Dendritic cell treated with granulocyte-macrophage colony-stimulating factor and Interleukin-4, amounts not matched to agents 40 ng/mL and 50 ng/mL, for 4 days (primary cell): ENCODE measurements around the gene EDIL3.
"Not testable (repeated sequence)": the region's sequence is repeated elsewhere in the genome, so short reads cannot be mapped to it uniquely, and the experiment has no call there.

Experiments used
- H3K27ac Mint-ChIP-seq: one replicate; pipeline ENCODE4 v1.8.0; 2022; ENCODE audit warnings: mild to moderate bottlenecking, mixed read lengths
- H3K27me3 Mint-ChIP-seq: one replicate; pipeline ENCODE4 v1.8.0; 2022; ENCODE audit warnings: mild to moderate bottlenecking, mixed read lengths
- H3K36me3 Mint-ChIP-seq: one replicate; pipeline ENCODE4 v1.8.0; 2022; ENCODE audit warnings: low read depth, mixed read lengths
- H3K4me1 Mint-ChIP-seq: one replicate; pipeline ENCODE4 v1.8.0; 2022; ENCODE audit warnings: low read depth, mixed read lengths
- H3K4me3 Mint-ChIP-seq: one replicate; pipeline ENCODE4 v1.8.0; 2022; ENCODE audit warnings: mild to moderate bottlenecking, moderate library complexity, mixed read lengths
- H3K9me3 Mint-ChIP-seq: one replicate; pipeline ENCODE4 v1.8.0; 2022; ENCODE audit warnings: mixed read lengths
- intact Hi-C: fragments of 100-400 bp; cut with micrococcal nuclease; formaldehyde crosslinking; loops from one replicate; pipeline ENCODE4 v1.15.0; 2022

The EDIL3 gene

GRCh38 chr5:84202136-84202535, 182.5 kb downstream of the EDIL3 start:
- Mint-ChIP-seq H3K27me3 (peaks cover 1% of the 10 kb centered on the region), H3K9me3 (no peaks in the 10 kb centered on the region), H3K27ac (no peak overlapping the region), H3K4me3 (no peak overlapping the region), H3K36me3 (no peaks in the 10 kb centered on the region), H3K4me1 (peaks cover 15% of the 10 kb centered on the region)
- intact Hi-C loops: no loop called here

- Mint-ChIP-seq H3K27ac (peak overlapping the region; percentile 61), H3K4me3 (peak overlapping the region; percentile 22), H3K4me1 (peaks cover 27% of the 10 kb centered on the region), H3K9me3 (no peaks in the 10 kb centered on the region), H3K27me3 (peaks cover 3% of the 10 kb centered on the region), H3K36me3 (no peaks in the 10 kb centered on the region)
- intact Hi-C loops: no loop called here
These were observed 187.1 kb downstream of the EDIL3 start for GRCh38 chr5:84197538-84197937.

- intact Hi-C loops: no loop called here
- peaks cover 3% of the 10 kb centered on the region for H3K4me1 Mint-ChIP-seq
These were observed 193.4 kb downstream of the EDIL3 start for GRCh38 chr5:84191281-84191680.

GRCh38 chr5:84184857-84185256, 199.8 kb downstream of the EDIL3 start:
- Mint-ChIP-seq H3K4me3 (no peak overlapping the region), H3K9me3 (no peaks in the 10 kb centered on the region), H3K27ac (no peak overlapping the region), H3K36me3 (no peaks in the 10 kb centered on the region), H3K4me1 (no peaks in the 10 kb centered on the region), H3K27me3 (peaks cover under 1% of the 10 kb centered on the region)
- intact Hi-C loops: no loop called here

More at GRCh38 chr5:84191281-84191680, 193.4 kb downstream of the EDIL3 start:
- peaks cover 3% of the 10 kb centered on the region for H3K27me3 Mint-ChIP-seq
- no peaks in the 10 kb centered on the region for H3K9me3 Mint-ChIP-seq
- H3K36me3 Mint-ChIP-seq: no peaks in the 10 kb centered on the region
- no peak overlapping the region for H3K27ac Mint-ChIP-seq
- H3K4me3 Mint-ChIP-seq: no peak overlapping the region

GRCh38 chr5:84181093-84181492, 203.6 kb downstream of the EDIL3 start:
- H3K9me3 Mint-ChIP-seq: no peaks in the 10 kb centered on the region
- H3K36me3 Mint-ChIP-seq: no peaks in the 10 kb centered on the region
- H3K4me3 Mint-ChIP-seq: no peak overlapping the region
- H3K27ac Mint-ChIP-seq: no peak overlapping the region
- intact Hi-C loops: no loop called here
- H3K4me1 Mint-ChIP-seq: no peaks in the 10 kb centered on the region
- peaks cover 3% of the 10 kb centered on the region for H3K27me3 Mint-ChIP-seq

- intact Hi-C loops: no loop called here
- Mint-ChIP-seq H3K27me3 (no peaks in the 10 kb centered on the region), H3K4me3 (no peak overlapping the region), H3K4me1 (peaks cover 5% of the 10 kb centered on the region), H3K9me3 (no peaks in the 10 kb centered on the region), H3K36me3 (no peaks in the 10 kb centered on the region), H3K27ac (no peak overlapping the region)
These were observed 215.8 kb downstream of the EDIL3 start for GRCh38 chr5:84168841-84169240.

GRCh38 chr5:84163671-84164070, 221.0 kb downstream of the EDIL3 start:
- Mint-ChIP-seq H3K36me3 (no peaks in the 10 kb centered on the region), H3K9me3 (no peaks in the 10 kb centered on the region), H3K4me1 (peaks cover 5% of the 10 kb centered on the region)

GRCh38 chr5:84162695-84163094, 222.0 kb downstream of the EDIL3 start:
- Mint-ChIP-seq H3K27me3 (peaks cover 1% of the 10 kb centered on the region), H3K4me1 (peaks cover 5% of the 10 kb centered on the region), H3K36me3 (no peaks in the 10 kb centered on the region), H3K4me3 (no peak overlapping the region), H3K27ac (no peak overlapping the region), H3K9me3 (no peaks in the 10 kb centered on the region)
- intact Hi-C loops: no loop called here

More at GRCh38 chr5:84163671-84164070, 221.0 kb downstream of the EDIL3 start:
- intact Hi-C loops: no loop called here
- H3K27me3 Mint-ChIP-seq: peaks cover 1% of the 10 kb centered on the region
- no peak overlapping the region for H3K27ac Mint-ChIP-seq
- H3K4me3 Mint-ChIP-seq: no peak overlapping the region

GRCh38 chr5:84160650-84161049, 224.0 kb downstream of the EDIL3 start:
- H3K9me3 Mint-ChIP-seq, H3K4me1 Mint-ChIP-seq, H3K36me3 Mint-ChIP-seq, H3K27ac Mint-ChIP-seq, intact Hi-C loops, H3K27me3 Mint-ChIP-seq, H3K4me3 Mint-ChIP-seq: not testable (repeated sequence)

GRCh38 chr5:84149094-84149493, 235.6 kb downstream of the EDIL3 start:
- intact Hi-C loops: no loop called here
- Mint-ChIP-seq H3K9me3 (no peaks in the 10 kb centered on the region), H3K36me3 (no peaks in the 10 kb centered on the region), H3K4me3 (no peak overlapping the region), H3K27ac (no peak overlapping the region), H3K27me3 (no peaks in the 10 kb centered on the region), H3K4me1 (no peaks in the 10 kb centered on the region)

- H3K36me3 Mint-ChIP-seq: no peaks in the 10 kb centered on the region
- no peaks in the 10 kb centered on the region for H3K27me3 Mint-ChIP-seq
- H3K9me3 Mint-ChIP-seq: no peaks in the 10 kb centered on the region
These were observed 236.0 kb downstream of the EDIL3 start for GRCh38 chr5:84148651-84149050.

GRCh38 chr5:84137541-84137940, 247.1 kb downstream of the EDIL3 start:
- Mint-ChIP-seq H3K9me3 (no peaks in the 10 kb centered on the region), H3K4me1 (no peaks in the 10 kb centered on the region), H3K4me3 (no peak overlapping the region), H3K27me3 (no peaks in the 10 kb centered on the region), H3K36me3 (no peaks in the 10 kb centered on the region), H3K27ac (no peak overlapping the region)
- intact Hi-C loops: no loop called here

More at GRCh38 chr5:84148651-84149050, 236.0 kb downstream of the EDIL3 start:
- Mint-ChIP-seq H3K27ac (no peak overlapping the region), H3K4me1 (no peaks in the 10 kb centered on the region), H3K4me3 (no peak overlapping the region)
- intact Hi-C loops: no loop called here

- H3K27ac Mint-ChIP-seq: no peak overlapping the region
- no peaks in the 10 kb centered on the region for H3K9me3 Mint-ChIP-seq
- intact Hi-C loops: no loop called here
- no peaks in the 10 kb centered on the region for H3K27me3 Mint-ChIP-seq
- H3K36me3 Mint-ChIP-seq: no peaks in the 10 kb centered on the region
- no peaks in the 10 kb centered on the region for H3K4me1 Mint-ChIP-seq
- no peak overlapping the region for H3K4me3 Mint-ChIP-seq
These were observed 253.3 kb downstream of the EDIL3 start for GRCh38 chr5:84131372-84131771.

GRCh38 chr5:84130006-84130580, 254.6 kb downstream of the EDIL3 start:
- no peak overlapping the region for H3K27ac Mint-ChIP-seq
- H3K27me3 Mint-ChIP-seq: no peaks in the 10 kb centered on the region
- no peak overlapping the region for H3K4me3 Mint-ChIP-seq
- H3K4me1 Mint-ChIP-seq: no peaks in the 10 kb centered on the region
- intact Hi-C loops: no loop called here
- H3K36me3 Mint-ChIP-seq: no peaks in the 10 kb centered on the region
- H3K9me3 Mint-ChIP-seq: no peaks in the 10 kb centered on the region

GRCh38 chr5:84125216-84125615, 259.5 kb downstream of the EDIL3 start:
- H3K27me3 Mint-ChIP-seq: no peaks in the 10 kb centered on the region
- H3K27ac Mint-ChIP-seq: no peak overlapping the region
- no peaks in the 10 kb centered on the region for H3K9me3 Mint-ChIP-seq
- intact Hi-C loops: no loop called here
- no peaks in the 10 kb centered on the region for H3K4me1 Mint-ChIP-seq
- H3K36me3 Mint-ChIP-seq: no peaks in the 10 kb centered on the region
- H3K4me3 Mint-ChIP-seq: no peak overlapping the region
